ENCODE data around the gene GPNMB.
"Not testable (repeated sequence)": the region's sequence is repeated elsewhere in the genome, so short reads cannot be mapped to it uniquely, and the experiment has no call there.

GPNMB gene

GRCh38 chr7:23246555-23246954, at the start of gene GPNMB:
TSS of gene GPNMB (plus strand) at chr7:23246775. CDS start at chr7:23246858, 83 bp downstream.
- DNase-seq (ENCODE audit: low read depth in 2 of 2, low spot score in 1 of 2), result no peak

GRCh38 chr7:23197745-23198144, 48.8 kb upstream of the GPNMB start:
- DNase-seq (ENCODE audit: low read depth in 2 of 2, low spot score in 1 of 2), result not testable (repeated sequence)

- no peak for DNase-seq (ENCODE audit: low read depth in 2 of 2, low spot score in 1 of 2)
Measured at GRCh38 chr7:23200331-23200730, 46.2 kb upstream of the GPNMB start.

DNA sequence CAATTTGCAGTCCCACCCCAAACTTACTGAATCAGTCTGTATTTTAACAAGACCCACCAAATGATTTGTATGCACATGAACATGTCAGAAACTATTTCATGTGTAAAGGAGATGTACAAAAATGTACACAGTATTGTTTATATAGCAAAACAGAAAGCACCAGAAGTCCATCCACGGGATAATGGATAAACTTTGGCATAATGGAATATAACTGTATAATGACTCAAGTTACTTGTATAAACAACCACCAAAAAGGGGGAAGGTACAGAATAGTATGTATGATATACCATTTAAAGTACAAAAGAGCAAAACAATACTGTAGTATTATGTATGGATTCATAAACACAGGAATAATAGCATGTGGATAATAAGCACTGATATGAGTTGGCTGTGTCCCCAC, 42.3 kb upstream of the GPNMB start:
- no peak for DNase-seq (ENCODE audit: low read depth in 2 of 2, low spot score in 1 of 2)

GRCh38 chr7:23205577-23205908, 41.0 kb upstream of the GPNMB start:
- DNase-seq (ENCODE audit: low read depth in 2 of 2, low spot score in 1 of 2), result no peak

GRCh38 chr7:23205909-23206767, 40.4 kb upstream of the GPNMB start:
- no peak for DNase-seq (ENCODE audit: low read depth in 2 of 2, low spot score in 1 of 2)

- no peak for DNase-seq (ENCODE audit: low read depth in 2 of 2, low spot score in 1 of 2)
Measured at GRCh38 chr7:23207021-23207420, 39.6 kb upstream of the GPNMB start.

DNA sequence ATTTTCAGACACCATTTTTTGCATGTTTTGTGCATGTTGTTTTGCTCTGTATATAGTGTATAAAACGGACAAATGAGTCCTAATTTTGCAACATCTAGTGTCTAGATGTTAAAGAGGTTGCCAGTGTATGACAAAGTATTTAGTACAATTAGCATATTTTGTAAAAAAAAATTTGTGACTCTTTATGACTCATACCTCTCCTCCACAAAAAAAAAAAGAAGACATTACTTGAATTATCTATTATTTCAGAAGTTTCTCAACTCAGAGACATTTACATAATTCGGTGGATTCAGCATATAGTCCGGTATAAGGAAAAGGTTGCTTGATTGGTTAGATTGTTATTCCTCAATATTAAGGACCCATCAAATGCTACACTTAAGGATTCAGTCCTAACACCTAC, 38.7 kb upstream of the GPNMB start:
- DNase-seq (ENCODE audit: low read depth in 2 of 2, low spot score in 1 of 2), result no peak

- DNase-seq (ENCODE audit: low read depth in 2 of 2, low spot score in 1 of 2), result no peak
Measured at GRCh38 chr7:23208316-23208715, 38.3 kb upstream of the GPNMB start.

DNA sequence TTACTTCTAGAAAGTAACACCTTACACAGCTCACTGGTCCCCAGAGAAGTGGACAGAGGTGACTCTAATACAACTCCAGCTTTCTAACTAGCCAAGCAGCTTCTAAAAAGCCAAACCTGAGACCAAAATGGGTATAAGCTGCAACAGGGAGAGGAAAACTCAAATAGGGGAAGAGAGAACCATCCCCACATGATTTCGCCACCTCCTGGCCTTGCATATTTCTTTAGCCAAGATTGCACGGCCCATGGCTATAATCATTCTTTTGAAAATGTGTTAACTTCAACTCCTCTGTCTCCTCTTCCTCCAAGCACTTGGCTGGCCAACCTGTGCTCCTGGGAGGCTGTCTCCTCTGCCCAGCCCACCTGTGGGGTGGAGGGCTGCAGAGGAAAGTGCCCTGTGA, 36.1 kb upstream of the GPNMB start:
- DNase-seq (ENCODE audit: low read depth in 2 of 2, low spot score in 1 of 2), result no peak

DNA sequence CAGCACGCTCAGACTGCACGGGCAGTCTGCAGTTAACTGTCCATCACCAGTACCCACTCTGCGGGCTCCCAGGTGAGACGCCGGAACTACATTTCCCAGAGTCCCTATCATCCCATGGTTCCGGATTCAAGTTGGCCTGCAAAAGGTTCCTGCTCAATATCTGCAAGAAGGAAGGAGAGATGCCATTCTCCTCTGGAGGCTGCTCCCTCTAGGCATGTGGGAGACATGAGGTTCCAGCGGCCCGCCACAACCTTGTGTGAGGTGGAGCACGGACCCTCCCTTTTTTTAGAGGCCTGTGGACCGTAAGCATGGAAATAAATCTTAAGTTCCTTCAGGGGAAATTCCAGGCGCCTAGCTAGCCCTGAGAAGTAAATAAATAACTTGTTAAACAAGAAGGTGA, 35.0 kb upstream of the GPNMB start:
- no peak for DNase-seq (ENCODE audit: low read depth in 2 of 2, low spot score in 1 of 2)

- no peak for DNase-seq (ENCODE audit: low read depth in 2 of 2, low spot score in 1 of 2)
Measured at GRCh38 chr7:23212395-23212794, 34.2 kb upstream of the GPNMB start.

DNA sequence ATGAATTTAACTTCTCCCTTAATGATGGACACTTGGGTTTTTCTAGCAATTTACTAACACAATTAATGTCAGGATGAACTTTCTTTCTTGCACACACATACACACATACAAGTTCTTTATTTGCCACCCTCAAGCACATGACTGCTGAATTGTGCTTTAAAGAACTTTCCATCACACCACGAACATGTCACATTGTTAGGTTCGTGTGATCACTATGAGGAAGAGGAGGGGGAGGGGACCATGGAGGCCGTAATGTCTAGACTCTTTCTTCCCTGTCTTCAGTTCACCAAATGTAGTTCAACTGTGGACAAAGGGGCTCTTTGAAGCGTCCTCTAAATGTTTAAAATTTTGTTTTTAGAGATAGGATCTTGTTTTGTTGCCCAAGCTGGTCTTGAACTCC, 33.7 kb upstream of the GPNMB start:
- DNase-seq (ENCODE audit: low read depth in 2 of 2, low spot score in 1 of 2), result no peak

DNA sequence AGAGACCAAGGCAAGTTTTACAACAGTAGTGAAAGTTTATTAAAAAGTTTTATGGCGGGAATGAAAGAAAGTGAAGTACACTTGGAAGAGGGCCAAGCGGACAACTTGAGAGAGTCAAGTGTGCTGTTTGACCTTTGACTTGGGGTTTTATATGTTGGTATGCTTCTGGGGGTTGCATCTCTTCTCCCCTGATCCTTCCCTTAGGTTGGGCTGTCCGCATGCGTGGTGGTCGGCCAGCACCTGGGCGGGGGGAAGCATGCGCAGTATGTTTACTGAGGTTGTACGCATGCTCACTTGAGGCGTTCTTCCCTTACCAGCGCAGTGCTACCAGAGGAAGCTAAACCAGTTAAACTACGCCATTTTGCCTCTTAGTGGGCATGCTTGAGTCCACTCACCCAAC, 32.8 kb upstream of the GPNMB start:
- DNase-seq (ENCODE audit: low read depth in 2 of 2, low spot score in 1 of 2), result no peak

DNA sequence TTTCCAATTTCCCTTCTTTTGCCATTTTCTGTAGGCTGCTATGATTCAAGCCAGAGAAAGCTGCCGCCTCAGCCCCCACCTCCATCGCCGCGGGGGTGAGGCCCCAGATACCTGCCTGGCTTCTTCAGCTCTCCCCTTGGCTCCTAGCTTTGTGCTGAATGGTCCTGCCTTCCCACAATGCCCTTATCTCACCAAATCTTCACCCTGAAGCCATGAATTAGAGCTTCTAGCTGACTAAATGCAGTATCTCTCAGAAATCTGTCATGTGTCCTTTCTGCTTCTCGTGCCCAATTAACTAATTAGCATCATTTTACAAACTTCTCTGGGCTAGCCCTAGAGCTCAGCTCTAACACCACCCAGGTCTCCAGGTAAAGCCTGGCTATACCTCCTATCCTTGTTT, 32.2 kb upstream of the GPNMB start:
- no peak for DNase-seq (ENCODE audit: low read depth in 2 of 2, low spot score in 1 of 2)

DNA sequence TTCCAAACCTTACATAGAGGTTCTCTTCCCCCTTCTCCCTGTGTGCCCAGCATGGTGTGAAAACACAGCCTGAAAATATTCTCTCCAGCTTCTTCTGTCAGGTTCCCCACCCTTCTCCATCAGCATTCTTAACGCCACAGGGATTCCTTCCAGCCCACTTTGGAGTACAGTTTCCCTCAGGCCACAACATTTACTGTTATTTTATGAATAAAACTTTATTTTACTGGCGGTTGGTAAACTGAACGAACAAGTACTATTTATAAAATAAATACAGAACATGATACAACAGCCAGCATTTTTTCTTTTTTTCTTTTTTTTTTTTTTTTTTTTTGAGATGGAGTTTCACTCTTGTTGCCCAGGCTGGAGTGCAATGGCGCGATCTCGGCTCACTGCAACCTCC, 31.6 kb upstream of the GPNMB start:
- DNase-seq (ENCODE audit: low read depth in 2 of 2, low spot score in 1 of 2), result no peak

- no peak for DNase-seq (ENCODE audit: low read depth in 2 of 2, low spot score in 1 of 2)
Measured at GRCh38 chr7:23216021-23216420, 30.6 kb upstream of the GPNMB start.

DNA sequence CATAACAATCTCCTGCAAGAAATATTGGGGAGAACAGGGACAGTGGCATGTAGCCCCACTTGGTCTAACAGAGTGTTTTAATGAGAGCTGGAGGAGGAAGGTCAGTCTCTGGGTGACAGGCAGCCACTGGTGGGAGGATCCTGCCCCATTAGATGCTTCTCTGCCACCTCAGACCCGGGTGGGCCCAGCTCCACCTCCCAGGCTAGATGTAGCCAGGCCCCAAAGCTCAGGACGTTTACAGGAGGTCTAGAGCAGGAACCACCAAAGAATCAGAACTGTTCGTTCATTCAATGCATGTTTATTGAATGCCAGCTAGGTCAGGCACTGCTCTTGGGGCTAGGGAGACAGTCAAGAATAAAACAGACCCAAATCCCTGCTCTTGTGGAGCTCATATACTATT, 28.4 kb upstream of the GPNMB start:
- DNase-seq (ENCODE audit: low read depth in 2 of 2, low spot score in 1 of 2), result no peak

- no peak for DNase-seq (ENCODE audit: low read depth in 2 of 2, low spot score in 1 of 2)
Measured at GRCh38 chr7:23220690-23221305, 25.8 kb upstream of the GPNMB start.

DNA sequence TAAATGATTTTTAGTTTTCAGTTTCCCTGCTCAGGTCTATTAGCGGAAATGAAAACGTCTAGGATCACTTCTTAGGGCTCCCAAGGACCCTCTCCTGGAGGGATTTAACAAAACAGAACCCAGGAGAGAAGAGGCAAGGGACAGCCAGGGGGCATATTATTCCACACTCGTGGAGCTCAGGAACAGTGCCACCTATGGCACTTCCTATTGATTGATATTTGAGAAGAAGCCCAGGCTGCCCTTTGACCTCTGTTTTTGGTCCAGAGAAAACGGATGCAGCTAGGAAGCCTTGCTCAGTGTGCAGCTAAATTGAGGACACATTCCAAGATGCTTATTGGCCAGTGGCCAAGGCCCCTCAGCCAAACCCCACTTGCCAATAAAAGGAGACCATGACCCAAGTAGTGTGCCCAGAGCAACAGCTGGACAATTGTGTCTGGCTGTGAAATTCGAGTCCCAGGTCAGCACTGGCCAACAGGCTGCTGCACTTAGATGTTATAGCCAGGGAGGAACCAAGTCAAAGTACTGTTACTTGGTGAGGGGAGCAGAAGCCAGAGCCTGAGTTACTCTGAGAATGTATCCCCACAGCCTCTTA, 24.0 kb upstream of the GPNMB start:
- no peak for DNase-seq (ENCODE audit: low read depth in 2 of 2, low spot score in 1 of 2)

- DNase-seq (ENCODE audit: low read depth in 2 of 2, low spot score in 1 of 2), result not testable (repeated sequence)
Measured at GRCh38 chr7:23224364-23224763, 22.2 kb upstream of the GPNMB start.

- DNase-seq (ENCODE audit: low read depth in 2 of 2, low spot score in 1 of 2), result no peak
Measured at GRCh38 chr7:23226844-23227450, 19.6 kb upstream of the GPNMB start.
